Stimulated activated CD4-positive, alpha-beta T cell treated with anti-CD3 and anti-CD28 coated beads, Interleukin-12 subunit alpha, Interleukin-12 subunit beta, amount 100 ng/mL, for 24 hours (primary cell): Measurements from ENCODE around the gene IL27RA.
"Not testable (repeated sequence)": the region's sequence is repeated elsewhere in the genome, so short reads cannot be mapped to it uniquely, and the experiment has no call there.

Experiments used
- DNase-seq, 2 experiments: peaks; one replicate each; pipeline ENCODE4 v3.0.0-alpha.2; 2020; ENCODE audit warnings: low read depth in 2 of 2

IL27RA gene

DNA sequence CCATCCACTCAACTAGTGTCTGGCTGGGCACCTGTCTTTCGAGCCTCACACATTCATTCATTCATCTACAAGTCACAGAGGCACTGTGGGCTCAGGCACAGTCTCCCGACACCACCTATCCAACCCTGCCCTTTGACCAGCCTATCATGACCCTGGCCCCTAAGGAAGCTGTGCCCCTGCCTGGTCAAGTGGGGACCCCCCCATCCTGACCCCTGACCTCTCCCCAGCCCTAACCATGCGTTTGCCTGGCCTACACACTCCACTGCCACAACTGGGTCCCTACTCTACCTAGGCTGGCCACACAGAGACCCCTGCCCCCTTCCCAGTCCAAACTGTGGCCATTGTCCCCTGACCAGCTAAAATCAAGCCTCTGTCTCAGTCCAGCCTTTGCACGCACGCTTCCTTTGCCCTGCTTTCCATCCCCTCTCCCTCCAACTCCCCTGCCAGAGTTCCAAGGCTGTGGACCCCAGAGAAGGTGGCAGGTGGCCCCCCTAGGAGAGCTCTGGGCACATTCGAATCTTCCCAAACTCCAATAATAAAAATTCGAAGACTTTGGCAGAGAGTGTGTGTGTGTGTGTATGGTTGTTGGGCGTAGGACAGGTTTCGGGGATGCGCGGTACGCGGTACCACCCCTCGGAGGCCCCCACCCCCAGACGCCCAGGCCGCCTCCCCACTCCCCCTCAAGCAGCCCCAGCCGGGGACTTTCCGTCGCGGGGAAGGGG lies 404 bp upstream of the IL27RA start:
- no peak for DNase-seq

DNA sequence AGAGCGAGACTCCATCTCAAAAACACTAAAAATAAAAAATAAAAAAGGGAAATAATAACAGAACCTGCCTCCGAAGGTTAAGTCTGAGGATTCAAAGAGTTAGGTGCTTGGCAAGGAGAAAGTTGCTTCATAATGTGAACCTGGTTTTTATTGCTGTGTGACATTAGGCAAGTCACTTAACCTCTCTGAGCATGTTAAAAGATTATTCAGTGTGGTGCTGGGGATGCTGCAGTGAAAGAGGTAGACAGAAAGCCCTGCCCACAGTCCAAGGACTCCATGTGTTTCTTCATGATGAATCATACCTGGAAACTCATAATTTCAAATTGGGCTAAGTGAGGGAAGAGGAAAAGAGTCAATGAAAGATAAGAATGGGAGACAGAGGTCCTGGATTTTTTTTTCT lies 2.4 kb downstream of the IL27RA start:
- DNase-seq: no peak

DNA sequence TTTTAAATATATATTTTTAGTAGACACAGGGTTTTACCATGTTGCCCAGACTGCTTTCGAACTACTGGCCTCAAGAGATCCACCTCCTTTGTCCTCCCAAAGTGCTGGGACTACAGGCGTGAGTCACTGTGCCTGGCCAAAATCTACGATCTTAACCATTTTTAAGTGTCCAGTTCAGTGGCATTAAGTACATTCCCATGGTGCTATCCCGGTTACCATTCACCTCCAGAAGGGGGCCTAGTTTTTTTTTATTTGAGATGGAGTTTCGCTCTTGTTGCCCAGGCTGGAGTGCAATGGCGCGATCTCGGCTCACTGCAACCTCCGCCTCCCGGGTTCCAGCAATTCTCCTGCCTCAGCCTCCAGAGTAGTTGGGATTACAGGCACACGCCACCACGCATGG lies 3.6 kb downstream of the IL27RA start:
- not testable (repeated sequence) for DNase-seq

DNA sequence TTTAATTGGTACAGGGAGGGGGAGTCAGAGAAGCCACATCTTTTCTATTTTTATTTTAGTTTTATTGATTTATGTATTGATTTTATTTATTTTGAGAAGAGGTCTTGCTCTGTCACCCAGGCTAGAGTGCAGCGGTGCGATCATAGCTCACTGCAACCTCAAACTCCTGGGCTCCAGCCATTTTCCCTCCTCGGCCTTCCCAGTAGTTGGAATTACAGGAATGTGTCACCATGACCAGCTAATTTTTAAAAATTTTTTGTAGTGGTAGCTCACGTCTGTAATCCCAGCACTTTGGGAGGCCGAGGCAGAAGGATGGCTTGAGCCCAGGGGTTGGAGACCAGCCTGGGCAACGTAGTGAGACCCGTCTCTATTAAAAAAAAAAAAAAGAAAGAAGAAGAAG lies 4.1 kb downstream of the IL27RA start:
- DNase-seq: no peak

DNA sequence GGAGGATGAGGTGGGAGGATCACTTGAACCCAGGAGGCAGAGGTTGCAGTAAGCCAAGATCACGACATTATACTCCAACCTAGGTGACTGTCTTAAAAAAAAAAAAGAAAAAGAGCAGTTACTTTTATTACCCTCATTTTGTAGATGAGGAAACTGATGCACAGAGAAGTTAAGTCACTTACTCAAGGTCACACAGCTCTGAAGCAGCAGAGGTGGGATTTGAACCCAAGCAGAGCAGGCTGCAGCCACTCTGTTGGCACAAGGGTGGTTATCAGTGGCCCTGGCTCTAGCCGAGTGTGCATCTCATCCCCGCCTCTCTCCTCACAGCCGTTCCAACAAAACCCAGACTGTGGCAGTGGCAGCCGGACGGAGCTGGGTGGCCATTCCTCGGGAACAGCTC lies 7.6 kb downstream of the IL27RA start:
- DNase-seq: no peak

DNA sequence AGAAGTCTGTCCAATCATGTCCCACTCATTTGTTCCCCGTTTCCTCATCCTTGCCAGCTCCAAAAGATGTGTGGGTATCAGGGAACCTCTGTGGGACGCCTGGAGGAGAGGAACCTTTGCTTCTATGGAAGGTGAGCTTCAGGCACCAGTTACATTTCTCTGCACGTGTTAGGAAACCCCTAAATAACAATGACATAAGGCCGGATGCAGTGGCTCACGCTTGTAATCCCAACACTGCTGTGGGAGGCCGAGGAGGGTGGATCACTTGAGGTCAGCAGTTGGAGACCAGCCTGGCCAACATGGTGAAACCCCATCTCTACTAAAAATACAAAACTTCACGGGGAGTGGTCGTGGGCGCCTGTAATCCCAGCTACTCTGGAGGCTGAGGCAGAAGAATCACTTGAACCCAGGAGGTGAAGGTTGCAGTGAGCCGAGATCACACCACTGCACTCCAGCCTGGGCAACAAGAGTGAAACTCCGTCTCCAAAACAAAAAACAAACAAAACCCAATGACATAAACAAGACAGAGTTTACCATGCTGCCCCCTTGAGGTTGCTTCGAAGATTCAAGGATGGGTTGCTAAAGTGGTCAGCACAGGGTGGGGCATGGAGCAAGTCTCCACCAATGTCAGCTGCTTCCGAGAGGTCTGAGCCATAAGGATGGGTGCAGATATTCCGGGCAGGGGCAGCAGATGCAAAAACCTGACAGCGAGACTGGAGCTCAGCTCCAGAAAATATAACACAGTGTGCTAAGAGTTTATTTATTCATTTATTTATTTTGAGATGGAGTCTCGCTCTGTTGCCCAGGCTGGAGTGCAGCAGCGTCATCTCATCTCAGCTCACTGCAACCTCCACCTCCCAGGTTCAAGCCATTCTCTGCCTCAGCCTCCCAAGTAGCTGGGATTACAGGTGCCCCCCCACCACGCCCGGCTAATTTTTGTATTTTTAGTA lies 11.4 kb downstream of the IL27RA start:
- DNase-seq: not testable (repeated sequence)

DNA sequence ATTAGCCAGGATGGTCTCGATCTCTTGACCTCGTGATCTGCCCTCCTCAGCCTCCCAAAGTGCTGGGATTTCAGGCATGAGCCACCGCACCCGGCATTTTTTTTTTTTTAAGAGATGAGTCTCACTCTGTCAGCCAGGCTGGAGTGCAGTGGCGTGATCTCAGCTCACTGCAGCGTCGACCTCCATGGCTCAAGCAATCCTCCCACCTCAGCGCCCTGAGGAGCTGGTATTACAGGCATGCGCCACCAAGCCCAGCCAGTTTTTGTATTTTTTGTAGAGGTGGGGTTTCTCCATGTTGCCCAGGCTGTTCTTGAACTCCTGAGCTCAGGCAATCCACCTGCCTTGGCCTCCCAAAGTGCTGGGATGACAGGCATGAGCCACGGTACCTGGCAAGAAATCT lies 16.3 kb downstream of the IL27RA start:
- DNase-seq: not testable (repeated sequence)

DNA sequence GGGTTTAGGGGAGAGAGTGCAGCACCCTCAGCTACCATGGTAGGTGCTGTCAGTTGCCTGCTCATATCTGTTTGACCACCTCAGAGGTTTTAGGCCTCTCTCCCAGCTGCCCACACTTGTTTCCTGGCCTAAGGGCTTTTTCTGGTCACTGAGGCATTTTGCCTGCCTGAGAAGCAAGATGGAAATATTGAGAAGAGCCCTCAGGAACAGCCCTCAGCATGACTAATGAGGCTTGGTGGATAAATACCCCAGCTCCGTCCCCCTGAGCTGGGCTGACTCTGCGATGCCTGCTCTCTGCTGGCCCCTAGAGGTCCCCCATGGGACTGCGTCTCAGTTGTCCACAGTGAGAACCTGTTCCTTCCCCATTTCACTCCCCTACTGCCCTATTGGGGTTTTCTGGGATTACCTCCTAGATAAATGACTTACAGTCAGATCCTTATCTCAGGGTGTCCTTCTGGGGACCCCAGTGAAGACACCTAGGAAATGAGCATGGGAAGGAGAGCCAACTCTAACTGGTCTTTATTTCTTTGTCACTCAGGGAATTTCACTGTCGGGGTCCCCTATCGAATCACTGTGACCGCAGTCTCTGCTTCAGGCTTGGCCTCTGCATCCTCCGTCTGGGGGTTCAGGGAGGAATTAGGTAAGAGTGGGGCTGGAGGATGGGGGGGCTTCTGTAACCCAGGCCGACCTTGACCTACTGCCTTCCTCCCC lies 17.0 kb downstream of the IL27RA start:
- DNase-seq: peak; percentile 52 to 77

DNA sequence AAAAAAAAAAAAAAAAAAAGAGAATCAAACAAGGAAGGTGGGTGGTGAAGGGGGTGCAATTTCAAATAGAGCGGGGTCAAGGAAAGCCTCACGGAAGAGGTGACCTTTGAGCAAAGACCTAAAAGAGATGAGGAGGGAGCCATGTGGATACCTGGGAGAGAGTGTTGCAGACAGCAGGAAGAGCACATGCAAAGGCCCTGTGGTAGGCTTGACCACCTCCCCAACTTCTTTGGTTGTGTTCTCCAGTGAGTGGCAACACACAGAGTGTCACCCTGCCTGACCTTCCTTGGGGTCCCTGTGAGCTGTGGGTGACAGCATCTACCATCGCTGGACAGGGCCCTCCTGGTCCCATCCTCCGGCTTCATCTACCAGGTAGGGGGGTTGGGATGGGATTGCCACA lies 18.9 kb downstream of the IL27RA start:
- no peak for DNase-seq

DNA sequence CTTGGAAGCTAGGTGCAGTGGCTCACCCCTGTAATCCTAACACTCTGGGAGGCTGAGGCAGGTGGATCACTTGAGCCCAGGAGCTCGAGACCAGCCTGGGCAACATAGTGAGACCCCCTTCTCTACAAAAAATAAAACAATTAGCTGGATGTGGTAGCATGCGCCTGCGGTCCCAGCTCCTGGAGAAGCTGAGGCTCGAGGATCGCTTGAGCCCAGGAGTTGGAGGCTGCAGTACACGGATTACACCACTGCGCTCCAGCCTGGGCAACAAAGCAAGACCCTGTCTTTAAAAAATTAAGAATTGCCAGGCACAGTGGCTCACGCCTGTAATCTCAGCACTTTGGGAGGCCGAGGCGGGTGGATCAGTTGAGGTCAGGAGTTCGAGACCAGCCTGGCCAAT lies 19.4 kb downstream of the IL27RA start:
- DNase-seq: not testable (repeated sequence)

DNA sequence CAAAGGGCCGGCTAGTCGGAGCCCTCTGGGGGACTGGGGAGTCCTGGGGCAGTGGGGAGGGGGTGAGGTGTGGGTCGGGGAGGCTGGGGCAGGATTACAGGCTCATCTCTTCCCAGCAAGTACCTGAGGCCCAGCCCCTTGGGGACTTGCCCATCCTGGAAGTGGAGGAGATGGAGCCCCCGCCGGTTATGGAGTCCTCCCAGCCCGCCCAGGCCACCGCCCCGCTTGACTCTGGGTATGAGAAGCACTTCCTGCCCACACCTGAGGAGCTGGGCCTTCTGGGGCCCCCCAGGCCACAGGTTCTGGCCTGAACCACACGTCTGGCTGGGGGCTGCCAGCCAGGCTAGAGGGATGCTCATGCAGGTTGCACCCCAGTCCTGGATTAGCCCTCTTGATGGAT lies 20.4 kb downstream of the IL27RA start:
- no peak for DNase-seq

DNA sequence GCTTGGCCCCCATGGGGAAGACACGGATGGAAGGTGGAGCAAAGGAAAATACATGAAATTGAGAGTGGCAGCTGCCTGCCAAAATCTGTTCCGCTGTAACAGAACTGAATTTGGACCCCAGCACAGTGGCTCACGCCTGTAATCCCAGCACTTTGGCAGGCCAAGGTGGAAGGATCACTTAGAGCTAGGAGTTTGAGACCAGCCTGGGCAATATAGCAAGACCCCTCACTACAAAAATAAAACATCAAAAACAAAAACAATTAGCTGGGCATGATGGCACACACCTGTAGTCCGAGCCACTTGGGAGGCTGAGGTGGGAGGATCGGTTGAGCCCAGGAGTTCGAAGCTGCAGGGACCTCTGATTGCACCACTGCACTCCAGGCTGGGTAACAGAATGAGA lies 20.9 kb downstream of the IL27RA start:
- DNase-seq: no peak

DNA sequence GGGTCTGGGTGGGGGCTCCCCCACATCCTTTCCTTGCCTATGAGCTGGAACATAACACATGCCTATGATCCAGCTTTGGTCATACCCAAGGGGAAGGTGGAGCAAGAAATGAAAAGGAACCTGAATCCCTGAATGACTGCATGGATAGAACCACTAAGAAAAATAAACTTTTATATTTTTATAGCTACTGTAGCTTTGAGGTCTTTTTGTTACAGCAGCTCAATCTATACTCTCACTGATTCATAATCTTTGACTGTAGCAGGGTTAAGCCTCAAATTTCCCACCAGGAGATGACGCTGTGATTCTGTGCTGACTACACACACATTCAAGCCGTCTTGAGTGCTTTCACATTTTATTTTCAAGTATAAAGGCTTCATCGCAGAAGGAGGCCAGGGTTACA lies 21.5 kb downstream of the IL27RA start:
- DNase-seq: no peak

DNA sequence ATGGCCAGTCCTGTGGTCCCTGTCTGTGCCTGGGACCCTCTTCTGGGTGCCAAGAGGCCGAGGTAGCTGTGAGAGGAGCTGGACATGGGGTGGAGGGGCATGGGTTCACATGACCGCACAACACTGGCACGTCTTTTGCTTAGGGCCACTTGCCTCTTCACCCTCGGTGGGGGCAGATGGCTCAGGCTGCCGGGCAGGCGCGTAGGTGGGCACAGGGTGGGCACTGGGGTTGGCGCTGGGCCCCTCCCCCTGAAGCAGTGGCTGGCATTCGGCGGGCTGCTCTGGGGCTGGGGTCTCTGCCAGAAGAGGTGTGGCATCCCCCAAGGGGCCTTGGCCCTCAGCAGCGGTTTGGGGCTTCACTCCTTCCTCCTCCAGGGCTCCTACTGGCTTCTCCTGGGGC lies 21.9 kb downstream of the IL27RA start:
- no peak for DNase-seq

DNA sequence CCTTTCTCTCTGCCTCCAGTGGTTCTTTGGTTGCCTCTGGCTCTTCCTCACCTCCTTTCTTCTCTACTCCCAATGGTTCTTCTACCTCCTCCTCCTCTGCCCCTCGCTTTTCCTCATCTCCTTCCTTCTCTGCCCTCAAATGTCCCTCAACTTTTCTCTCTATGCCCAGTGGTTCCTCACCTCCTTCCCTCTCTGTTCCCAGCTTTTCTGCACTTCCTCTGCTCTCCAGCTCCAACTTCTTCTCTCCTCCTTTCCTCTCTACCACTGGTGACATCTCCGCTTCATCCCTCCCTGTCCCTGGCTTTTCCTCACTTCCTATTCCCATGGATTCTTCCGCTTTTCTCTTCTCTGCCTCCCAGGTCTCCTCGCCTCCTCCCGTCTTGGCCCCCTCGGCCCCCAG lies 22.5 kb downstream of the IL27RA start:
- DNase-seq: no peak

DNA sequence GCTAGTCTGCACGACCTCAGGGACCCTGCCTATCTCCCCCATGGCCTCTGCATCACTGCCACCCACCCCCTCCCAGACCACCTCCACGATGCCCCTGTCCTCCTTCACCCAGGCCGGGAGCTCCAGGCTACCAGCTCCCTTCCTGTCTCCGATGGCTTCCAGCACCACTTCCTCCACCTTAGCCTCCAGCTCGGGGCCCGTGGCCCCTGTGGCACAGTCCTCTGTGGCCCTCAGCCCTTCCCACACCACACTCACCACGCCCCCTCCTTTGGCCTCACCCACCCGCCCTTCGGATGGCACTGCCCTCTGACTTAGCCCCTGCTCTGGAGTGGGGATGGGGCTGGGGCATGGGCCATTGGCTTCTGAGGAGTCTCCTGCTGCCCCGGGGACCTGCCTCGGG lies 23.2 kb downstream of the IL27RA start:
- DNase-seq: no peak

DNA sequence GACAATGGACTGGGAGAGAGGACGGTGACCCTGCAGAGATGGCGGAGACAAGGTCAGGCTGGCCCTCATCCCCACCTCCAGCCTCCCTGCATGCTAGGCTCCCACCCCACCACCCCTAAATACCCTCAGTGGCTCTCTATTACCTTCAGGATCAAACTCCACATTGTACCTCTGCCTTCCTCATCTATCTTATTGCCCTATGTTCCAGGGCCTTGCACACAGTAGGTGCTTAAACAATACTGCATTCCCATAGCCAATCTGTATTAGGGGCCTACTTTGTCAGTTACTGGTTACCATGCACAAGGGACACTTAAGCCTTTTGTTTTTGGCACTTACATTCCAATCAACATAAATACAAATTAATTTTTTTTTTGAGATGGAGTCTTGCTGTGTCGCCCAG lies 23.8 kb downstream of the IL27RA start:
- DNase-seq: no peak

DNA sequence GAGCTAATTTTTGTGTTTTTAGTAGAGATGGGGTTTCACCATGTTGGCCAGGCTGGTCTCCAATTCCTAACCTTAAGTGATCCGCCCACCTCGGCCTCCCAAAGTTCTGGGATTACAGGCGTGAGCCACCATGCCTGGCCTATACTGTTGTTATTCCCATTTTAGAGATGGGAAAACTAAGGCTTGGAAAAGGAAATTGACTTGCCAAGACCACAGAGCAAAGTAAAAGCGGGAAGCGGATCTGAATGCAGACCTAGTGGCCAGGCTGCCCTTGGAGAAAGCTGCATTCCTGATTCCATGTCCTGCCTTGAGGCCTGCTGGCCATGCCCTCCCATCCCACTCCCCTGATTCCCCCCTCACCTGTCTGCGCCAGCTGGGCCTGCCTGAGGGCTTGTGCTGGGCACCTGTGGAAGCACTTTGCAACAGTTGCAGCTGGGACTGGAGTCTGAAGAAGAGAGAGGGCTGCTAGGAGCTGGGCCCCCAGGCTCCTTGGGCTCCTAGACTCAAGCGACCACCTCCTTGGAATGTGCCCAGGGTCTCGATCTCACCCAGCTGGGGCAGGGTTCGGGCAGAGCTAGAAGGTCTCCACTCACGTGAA lies 24.6 kb downstream of the IL27RA start:
- no peak for DNase-seq

DNA sequence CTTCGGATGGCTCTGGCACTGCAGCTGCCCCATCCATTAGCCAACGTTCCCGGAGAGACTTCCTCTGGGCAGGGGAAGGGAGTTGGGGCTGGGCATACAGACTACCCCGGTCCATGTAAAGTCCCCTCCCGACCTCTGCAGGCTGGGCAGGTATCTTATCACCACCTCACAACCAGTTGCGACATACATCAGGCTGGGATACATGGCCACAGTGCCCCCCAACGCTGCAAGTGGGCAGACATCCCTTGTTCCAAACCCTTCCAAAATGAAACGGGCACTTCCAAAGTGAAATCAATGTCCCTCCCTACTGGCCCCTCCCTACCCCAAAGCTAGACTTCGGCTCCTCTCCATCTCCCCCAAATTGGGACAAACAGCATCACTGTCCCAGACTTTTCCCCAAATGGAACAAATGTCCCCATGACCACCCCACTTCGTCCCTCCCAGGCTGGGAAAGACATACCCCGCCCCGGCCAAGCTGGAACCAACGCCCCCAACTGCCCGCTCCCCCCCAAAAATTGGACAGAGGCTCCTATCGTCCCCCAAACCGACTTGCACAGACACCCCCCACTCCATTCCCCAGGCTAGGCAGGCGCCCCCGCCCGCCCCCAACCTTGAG lies 25.3 kb downstream of the IL27RA start:
- DNase-seq: no peak

DNA sequence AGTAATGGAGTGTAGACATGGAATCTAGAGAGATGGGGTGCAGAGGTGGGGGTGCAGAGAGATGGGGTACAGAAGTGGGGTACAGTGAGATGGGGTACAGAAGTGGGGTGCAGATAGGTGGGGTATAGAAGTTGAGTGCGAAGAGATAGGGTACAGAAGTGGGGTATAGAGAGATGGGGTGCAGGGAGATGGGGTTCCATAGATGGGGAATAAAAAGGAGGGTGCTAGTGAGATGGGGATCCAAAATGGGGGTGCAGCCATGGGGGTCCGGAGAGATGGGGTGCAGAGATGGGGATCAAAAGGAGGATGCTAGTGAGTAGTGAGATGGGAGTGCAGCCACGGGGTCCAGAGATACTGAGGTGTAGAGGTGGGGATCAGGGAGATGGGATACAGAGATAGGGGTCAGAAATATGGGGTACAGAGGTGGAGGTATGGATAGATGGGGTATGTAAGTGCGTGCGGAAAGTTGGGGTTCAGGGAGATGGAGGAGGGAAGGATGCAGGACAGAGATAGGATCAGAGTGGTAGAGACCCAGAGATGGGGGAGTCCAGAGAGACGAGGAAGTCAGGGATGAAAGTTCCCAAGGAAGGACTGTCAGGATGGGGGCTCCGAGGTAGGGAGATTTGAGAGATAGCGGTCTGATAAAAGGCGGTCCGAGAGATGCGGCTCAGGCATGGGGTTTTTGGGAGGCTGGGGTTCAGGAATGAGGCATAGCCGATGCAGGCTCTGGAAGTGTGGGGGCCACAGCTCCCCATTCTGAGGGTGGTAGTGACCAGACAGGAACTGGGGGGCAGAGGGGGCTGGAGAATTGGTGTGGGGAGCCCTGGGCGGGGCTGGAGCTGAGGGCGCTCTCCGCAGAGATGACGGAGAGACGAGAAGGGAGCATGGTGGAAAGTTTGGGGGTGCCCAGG lies 26.9 kb downstream of the IL27RA start:
- no peak for DNase-seq

DNA sequence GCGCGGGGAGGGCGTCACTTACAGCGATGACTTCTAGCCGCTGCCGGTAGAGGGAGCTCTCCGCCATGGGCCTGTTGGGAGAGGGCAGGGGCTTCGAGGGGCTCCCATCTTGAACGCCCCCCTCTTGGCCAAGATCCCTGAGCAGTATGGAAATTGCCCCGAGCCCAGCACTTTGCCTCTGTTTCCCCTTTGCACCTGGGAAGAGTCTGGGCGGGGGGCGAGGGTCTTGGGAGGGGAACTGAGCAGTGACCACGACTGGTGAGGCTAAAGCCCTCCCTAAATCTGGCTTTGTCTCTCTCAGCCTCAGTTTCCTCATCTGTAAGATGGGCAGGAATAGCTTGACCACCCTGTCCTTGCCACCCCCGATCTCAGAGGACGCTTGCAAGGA lies 27.5 kb downstream of the IL27RA start:
- DNase-seq: no peak
